Ramos (cell line): ENCODE data around the gene SDC3.
"Not testable (repeated sequence)": the region's sequence is repeated elsewhere in the genome, so short reads cannot be mapped to it uniquely, and the experiment has no call there.

ENCODE experiments used
- in situ Hi-C: fragments of 300-500 bp; cut with MboI; formaldehyde crosslinking; loops from one replicate; pipeline ENCODE4 v1.14.3; 2022; ENCODE audit warnings: low sequenced_read_pairs; ENCODE audit not compliant: unreplicated experiment

Gene SDC3

GRCh38 chr1:30908696-30909364 lies at the start of gene SDC3:
Gene SDC3, minus strand, starts transcription at chr1:30908758. Its CDS starts 172 bp downstream, at chr1:30908586.
- in situ Hi-C loops = no loop called here

- in situ Hi-C loops = no loop called here
These were observed 49.1 kb upstream of the SDC3 start for GRCh38 chr1:30957560-30958222.

GRCh38 chr1:30955448-30956015 lies 47.0 kb upstream of the SDC3 start:
- in situ Hi-C loops = no loop called here

GRCh38 chr1:30953685-30954084 lies 45.1 kb upstream of the SDC3 start:
- in situ Hi-C loops = no loop called here

- in situ Hi-C loops = no loop called here
These were observed 43.5 kb upstream of the SDC3 start for GRCh38 chr1:30952098-30952497.

- in situ Hi-C loops = no loop called here
These were observed 42.1 kb upstream of the SDC3 start for GRCh38 chr1:30950700-30951099.

- in situ Hi-C loops = no loop called here
These were observed 41.5 kb upstream of the SDC3 start for GRCh38 chr1:30950053-30950452.

GRCh38 chr1:30949487-30949838 lies 40.9 kb upstream of the SDC3 start:
- in situ Hi-C loops = not testable (repeated sequence)

GRCh38 chr1:30948813-30949486 lies 40.4 kb upstream of the SDC3 start:
- in situ Hi-C loops = not testable (repeated sequence)

- in situ Hi-C loops = no loop called here
These were observed 39.7 kb upstream of the SDC3 start for GRCh38 chr1:30948278-30948677.

GRCh38 chr1:30947212-30947611 lies 38.7 kb upstream of the SDC3 start:
- in situ Hi-C loops = no loop called here

- in situ Hi-C loops = no loop called here
These were observed 33.9 kb upstream of the SDC3 start for GRCh38 chr1:30942326-30942963.

- in situ Hi-C loops = no loop called here
These were observed 32.0 kb upstream of the SDC3 start for GRCh38 chr1:30940541-30940940.

GRCh38 chr1:30936541-30937171 lies 28.1 kb upstream of the SDC3 start:
- in situ Hi-C loops = no loop called here

- in situ Hi-C loops = not testable (repeated sequence)
These were observed 27.2 kb upstream of the SDC3 start for GRCh38 chr1:30935758-30936157.

GRCh38 chr1:30934613-30935012 lies 26.1 kb upstream of the SDC3 start:
- in situ Hi-C loops = no loop called here

- in situ Hi-C loops = no loop called here
These were observed 25.3 kb upstream of the SDC3 start for GRCh38 chr1:30933874-30934252.

- in situ Hi-C loops = no loop called here
These were observed 22.1 kb upstream of the SDC3 start for GRCh38 chr1:30930631-30931173.

- in situ Hi-C loops = no loop called here
These were observed 21.5 kb upstream of the SDC3 start for GRCh38 chr1:30929944-30930525.
